Breast epithelium (tissue), 3 donors: ENCODE data around the gene EEPD1.

Experiments used
- POLR2A ChIP-seq: fragments of 450-650 bp; IDR thresholded peaks from one replicate; pipeline ENCODE4 v1.6.1; 2016; ENCODE audit warnings: antibody characterized with exemption, mild to moderate bottlenecking, moderate library complexity
- TF ChIP-seq, protein P1 (sequence below), 3 donors: fragments of 450-650 bp; IDR thresholded peaks; one replicate each; pipeline ENCODE4 v1.5.1; 2016 to 2017; ENCODE audit warnings: antibody characterized with exemption in 3 of 3, mild to moderate bottlenecking in 3 of 3, moderate library complexity in 3 of 3

DNA sequence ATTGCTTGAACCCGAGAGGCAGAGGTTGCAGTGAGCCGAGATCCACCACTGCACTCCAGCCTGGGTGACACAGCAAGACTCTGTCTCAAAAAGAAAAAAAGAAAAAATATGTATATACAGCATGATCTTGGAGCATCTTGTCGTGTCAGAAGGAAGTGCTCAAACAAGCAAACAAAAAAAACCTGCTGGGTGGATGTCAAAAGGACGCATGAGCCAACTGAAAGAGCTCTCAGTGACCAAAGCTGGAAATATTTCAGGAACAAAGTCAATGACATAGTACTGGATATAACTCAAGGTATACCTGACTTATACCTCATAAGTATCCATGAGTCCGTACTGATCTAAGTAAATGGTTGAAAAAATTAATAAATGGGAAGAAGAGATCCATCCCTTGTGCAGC is 142.0 kb downstream of the EEPD1 start:
- TF ChIP-seq, protein P1, sequence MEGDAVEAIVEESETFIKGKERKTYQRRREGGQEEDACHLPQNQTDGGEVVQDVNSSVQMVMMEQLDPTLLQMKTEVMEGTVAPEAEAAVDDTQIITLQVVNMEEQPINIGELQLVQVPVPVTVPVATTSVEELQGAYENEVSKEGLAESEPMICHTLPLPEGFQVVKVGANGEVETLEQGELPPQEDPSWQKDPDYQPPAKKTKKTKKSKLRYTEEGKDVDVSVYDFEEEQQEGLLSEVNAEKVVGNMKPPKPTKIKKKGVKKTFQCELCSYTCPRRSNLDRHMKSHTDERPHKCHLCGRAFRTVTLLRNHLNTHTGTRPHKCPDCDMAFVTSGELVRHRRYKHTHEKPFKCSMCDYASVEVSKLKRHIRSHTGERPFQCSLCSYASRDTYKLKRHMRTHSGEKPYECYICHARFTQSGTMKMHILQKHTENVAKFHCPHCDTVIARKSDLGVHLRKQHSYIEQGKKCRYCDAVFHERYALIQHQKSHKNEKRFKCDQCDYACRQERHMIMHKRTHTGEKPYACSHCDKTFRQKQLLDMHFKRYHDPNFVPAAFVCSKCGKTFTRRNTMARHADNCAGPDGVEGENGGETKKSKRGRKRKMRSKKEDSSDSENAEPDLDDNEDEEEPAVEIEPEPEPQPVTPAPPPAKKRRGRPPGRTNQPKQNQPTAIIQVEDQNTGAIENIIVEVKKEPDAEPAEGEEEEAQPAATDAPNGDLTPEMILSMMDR (IDR thresholded peaks at IDR 0.05): no peak
- no peak for TF ChIP-seq POLR2A
